D721Med (cell line): ENCODE measurements around the gene SMIM20.

Source experiments
- DNase-seq: peaks from one replicate; pipeline ENCODE4 v3.0.0; 2011; ENCODE audit warnings: low spot score; ENCODE audit not compliant: insufficient read length
- FAIRE-seq: peaks from 2 replicates; lab custom pipeline; 2011; peaks lifted over from hg19 to GRCh38; lab: Jason Lieb, UNC
- TF ChIP-seq, protein P1 (sequence below): IDR thresholded peaks from 2 replicates; pipeline ENCODE4 v1.5.1; 2012; ENCODE audit warnings: mild to moderate bottlenecking, control low read depth; ENCODE audit not compliant: insufficient read depth; ENCODE audit errors: missing control alignments

The SMIM20 gene

DNA sequence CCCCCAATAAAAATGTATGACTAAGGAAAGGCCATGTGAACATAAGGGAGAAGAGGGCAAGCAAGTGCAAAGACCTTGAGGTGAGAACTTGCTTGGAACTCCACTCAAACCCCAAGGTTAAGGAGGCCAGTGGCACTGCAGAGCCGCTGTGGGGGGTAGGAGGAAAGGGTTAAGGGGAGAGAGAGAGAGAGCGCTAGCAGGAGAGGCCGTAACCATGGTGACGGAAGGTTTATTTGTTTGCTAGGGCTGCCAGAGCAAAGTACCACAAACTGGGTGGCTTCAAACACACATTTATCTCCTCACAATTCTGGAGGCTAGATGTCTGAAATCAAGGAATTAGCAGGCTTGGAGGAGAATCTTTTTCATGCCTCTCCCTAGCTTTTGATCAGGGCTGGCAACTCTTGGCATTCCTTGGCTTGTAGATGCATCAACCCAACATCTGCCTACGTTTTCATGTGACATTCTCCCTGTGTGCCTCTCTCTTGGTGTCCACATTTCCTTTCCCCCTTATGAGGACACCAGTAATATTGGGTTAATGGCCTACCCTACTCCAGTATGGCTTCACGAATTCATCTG is 35.2 kb downstream of the SMIM20 start:
- DNase-seq (no peak), FAIRE-seq (no peak)
- TF ChIP-seq, protein P1, sequence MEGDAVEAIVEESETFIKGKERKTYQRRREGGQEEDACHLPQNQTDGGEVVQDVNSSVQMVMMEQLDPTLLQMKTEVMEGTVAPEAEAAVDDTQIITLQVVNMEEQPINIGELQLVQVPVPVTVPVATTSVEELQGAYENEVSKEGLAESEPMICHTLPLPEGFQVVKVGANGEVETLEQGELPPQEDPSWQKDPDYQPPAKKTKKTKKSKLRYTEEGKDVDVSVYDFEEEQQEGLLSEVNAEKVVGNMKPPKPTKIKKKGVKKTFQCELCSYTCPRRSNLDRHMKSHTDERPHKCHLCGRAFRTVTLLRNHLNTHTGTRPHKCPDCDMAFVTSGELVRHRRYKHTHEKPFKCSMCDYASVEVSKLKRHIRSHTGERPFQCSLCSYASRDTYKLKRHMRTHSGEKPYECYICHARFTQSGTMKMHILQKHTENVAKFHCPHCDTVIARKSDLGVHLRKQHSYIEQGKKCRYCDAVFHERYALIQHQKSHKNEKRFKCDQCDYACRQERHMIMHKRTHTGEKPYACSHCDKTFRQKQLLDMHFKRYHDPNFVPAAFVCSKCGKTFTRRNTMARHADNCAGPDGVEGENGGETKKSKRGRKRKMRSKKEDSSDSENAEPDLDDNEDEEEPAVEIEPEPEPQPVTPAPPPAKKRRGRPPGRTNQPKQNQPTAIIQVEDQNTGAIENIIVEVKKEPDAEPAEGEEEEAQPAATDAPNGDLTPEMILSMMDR: no peak

GRCh38 chr4:25949994-25950393 is 36.0 kb downstream of the SMIM20 start:
- FAIRE-seq: no peak
- DNase-seq: no peak
- TF ChIP-seq, protein P1: no peak

DNA sequence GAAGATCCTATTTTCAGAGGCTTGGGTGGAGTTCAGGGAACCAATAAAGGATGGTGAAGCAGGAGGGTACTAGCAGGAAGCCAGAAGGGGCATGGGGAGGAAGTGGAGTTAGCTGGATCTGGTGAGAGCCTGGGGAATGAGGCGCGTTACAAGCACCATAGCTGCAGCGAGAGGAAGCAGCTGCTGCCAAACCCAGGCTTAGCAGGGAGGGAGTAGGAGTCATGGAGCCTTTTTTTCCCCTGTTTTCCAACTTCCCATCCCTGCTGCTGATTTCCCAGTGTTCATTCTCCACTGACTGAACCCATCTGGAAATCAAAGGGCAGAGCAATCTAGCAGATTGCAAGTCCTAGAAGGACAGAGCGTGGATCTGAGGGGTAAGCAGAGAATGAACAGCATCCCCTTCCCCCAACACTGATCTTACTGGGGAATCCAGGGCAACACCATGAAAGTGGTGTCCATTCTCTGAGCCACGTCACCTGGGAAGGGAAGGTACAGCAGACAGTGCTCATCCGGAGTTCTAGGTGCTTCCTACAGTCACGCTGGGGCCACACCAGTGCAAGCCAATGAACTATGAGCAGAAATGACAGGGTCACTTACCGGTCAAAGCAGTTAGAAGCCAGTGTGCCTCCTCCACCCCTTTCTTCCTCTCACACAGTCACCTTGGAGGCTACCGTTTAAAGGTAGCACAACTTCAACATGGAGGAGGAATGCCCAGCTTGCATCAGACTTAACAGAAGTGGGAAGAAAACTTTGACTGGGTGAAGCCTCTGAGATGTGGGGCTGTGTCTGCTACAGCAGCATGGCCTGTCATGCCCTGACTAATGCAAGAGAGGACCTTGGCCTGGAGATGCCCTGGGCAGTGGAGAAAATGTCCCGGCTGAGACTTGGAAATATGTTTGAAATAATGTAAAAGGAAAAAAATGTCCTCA is 36.7 kb downstream of the SMIM20 start:
- TF ChIP-seq, protein P1: no peak
- FAIRE-seq: no peak
- no peak for DNase-seq

- FAIRE-seq: no peak
- TF ChIP-seq, protein P1: no peak
- no peak for DNase-seq
These were observed 37.5 kb downstream of the SMIM20 start for GRCh38 chr4:25951390-25951952.

- TF ChIP-seq, protein P1: no peak
- FAIRE-seq (no peak), DNase-seq (no peak)
These were observed 39.7 kb downstream of the SMIM20 start for GRCh38 chr4:25953740-25954139.

- FAIRE-seq (no peak), DNase-seq (no peak)
- TF ChIP-seq, protein P1: no peak
These were observed 40.4 kb downstream of the SMIM20 start for GRCh38 chr4:25954293-25954904.
